Activated CD4-positive, alpha-beta T cell treated with anti-CD3 and anti-CD28 coated beads, Interleukin-2, Interleukin-4, amounts not matched to agents 100 ng/mL and 50 ng/mL, durations not matched to agents 16 hours and 8 hours (primary cell): ENCODE measurements around the gene CTXND1.

Source experiments
- DNase-seq: peaks from one replicate; pipeline ENCODE4 v3.0.0-alpha.2; 2020; ENCODE audit warnings: low spot score

The CTXND1 gene

DNA sequence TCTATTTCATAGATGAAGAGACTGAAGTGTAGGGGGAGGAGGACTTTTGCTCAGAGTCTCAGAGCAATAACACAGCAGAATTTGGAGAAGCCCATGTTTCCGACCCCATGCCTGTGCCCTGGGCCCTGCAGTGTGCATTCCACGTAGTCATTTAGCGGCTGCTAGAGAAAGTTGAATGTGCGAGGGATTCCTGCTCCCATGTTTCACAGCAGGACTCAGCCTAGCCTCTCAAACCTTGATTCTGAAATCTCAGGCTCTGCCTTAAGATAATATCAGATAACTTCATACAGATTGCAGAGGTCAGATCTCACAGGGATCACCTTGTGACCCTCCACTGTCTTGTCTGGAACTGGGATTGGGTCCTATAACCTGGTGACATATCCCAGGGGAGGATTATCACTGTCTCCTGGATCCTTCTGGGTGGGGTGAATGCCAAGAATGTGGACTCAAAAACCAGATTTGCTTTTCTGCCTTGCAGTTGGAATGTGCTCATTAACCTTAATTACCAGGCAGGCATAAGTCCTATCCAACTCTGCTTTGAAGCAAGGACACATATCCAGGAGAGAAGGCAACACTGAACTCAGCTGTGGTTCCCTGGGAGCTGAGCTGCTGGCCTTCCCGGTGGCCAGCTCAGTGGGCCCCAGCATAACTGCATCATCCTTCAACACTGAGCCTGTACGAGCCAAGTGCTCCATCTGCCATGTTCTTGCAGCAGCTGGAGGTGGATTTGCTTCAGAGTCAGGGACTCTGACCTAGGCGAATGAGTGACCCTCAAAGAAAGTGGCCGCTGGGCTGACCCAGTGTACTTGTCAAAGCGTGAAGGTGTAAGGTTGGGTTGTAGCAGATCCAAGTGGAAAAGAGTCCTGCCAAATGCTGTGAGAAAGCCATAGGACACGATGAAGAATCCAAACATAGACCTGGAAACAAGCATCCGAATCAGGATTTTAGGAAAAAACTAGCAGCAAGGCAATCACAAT is 43.0 kb downstream of the CTXND1 start:
- DNase-seq = no peak

DNA sequence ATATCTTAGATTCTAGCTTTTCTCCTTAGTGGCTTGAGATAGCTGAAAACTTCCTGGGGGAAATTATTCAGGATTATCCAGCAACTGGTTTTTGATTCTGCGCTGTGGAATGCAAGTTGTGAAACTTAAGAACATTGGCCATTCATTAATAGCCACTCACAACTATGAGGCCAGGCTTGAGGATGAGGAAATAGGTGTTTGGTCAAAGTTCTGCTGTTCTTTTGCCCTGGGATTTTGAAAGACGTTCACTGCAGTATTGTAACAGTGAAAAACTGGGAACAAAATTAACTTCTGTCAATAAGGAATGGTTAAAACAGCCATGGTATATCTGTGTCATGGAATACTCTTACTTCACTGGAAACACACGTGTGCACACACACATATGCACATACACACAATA is 44.1 kb downstream of the CTXND1 start:
- no peak for DNase-seq

DNA sequence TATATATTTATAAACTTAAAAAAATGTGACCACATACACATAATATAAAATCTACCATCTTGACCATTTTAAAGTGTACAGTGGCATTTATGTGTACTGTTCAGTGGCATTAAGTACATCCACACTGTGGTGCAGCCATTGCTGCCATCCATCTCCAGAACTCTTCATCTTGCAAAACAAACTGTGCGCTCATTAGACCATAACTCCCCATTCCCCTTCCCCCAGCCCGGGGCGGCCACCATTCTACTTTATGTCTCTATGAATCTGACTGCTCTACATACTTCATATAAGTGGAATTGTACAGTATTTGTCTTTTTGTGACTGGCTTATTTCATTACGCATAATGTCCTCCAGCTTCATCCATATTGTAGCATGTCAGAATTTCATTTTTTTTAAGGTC is 47.8 kb downstream of the CTXND1 start:
- DNase-seq = no peak

DNA sequence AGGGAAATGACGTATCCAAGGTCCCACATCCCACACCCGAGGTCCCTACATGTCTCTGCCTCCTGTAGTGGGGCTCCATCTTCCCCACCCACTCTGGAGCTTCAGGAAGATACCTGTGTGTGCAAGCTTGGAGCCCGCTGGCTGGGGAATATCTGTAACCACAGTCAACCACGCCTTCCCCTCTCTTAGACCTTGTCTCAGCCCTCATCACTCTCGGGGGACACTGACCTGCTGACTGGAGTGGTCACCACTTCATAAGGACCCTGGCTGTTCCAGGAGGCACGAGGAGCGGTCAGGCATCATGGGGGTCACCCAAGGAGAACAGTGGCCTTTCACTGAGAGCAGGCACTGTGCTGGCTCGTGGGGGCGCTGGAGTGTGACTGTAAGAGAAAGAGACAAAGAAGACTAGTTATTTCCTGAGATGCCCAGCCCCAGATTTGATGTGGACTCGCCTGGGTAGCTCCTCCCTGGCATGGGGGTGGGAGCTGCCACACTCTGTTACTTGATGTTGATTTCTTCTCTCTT is 48.6 kb downstream of the CTXND1 start:
- DNase-seq = no peak

DNA sequence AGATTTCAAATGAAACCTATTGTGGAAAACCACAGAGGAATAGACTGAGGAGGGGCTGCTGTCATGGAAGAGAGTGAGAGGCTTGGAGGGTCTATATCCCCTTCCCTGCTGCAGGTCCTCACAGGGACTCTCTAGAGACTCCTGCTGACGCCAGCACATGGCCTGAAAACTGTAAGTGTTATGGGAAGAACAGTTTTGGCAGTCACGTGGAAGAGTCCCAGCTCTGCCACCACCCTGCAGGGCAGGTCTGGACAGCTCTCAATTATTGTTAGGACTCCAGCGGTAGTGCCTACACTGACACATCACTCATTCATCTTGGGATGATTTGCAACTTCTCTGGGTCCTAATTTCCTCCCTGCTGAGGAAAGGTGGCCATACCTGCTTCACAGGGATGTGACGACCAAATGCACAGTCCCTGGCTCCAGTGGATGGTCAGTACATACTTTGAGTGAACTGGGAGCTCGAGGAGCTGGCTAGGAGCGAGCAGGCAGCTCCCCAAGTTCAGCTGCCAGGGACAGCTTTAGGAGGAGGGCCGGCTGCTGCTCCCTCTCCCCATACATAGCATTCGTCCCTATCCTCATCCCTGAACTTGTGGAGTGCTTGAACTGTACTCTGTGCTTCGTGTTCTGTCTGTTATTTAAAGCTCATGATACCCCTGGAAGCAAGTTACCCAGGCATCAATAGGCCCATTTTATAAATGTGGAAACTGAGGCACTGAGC is 49.2 kb downstream of the CTXND1 start:
- DNase-seq = no peak

DNA sequence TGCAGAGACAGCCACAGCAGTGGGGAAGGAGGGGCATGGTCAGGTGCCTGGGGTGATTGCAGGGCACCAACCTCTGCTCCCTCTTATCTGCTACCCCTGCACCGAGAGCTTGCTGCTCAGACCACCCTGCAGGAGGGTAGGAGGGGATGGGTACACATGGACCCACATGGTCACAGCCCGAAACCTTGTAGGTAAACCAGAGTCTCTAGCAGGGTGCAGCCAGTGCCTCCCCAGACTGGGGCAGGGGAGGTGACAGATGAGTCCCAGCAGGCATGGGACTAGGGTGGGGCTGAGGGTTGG is 50.0 kb downstream of the CTXND1 start:
- DNase-seq = no peak

DNA sequence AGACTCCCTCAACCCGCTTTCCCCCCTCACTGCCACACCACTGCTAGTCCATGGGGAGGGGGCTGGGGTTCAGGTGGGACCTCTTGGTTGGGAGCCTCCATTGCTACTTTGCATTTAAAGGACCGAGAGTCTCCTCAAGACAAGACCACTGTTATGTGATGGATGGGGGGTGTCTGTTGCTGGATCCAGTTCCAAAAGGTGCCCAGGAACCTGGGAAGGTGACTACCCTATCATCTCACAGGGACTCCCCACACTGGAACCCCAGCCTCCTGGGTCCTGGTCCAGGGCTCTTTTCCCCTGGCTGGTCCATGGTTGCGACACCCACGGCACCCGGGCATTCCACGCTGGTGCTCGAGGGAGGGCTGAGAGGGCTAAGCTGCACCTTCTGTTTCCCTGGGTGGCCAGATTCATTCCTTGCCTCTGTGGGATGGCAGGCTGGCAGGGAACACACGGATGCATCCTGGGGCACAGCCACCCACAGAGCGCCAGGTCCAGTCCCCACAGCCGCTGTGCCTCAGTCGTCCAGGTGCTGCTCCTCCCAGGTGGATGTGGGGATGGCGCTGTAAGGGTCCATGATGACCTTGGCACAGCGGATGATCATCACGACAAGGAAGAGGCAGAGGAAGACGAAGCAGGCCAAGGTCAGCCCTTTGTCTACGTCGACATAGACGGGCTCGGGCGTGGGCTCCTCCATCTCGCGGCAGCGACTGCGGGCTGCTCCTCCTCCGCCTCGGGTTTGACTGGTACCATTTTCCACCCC is 50.6 kb downstream of the CTXND1 start:
- no peak for DNase-seq

DNA sequence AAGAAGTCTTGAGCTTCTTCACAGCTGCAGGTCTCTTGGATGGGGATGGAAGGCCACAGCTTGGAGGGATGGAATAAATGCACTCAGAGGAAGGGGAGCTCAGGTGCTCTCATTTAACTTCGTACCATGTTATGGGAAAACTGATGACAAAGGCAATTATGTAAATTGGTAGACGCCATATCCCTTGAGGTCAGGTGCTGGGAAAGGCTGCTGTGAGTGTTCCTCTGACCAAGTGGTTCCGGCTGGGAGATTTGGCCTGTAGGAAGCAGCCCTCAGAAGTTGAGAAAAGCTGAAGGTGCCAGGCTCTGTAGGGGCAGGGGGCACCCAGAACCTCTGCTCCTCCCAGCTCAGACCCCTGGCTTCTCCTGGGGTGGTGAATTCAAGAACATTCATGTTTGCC is 52.1 kb downstream of the CTXND1 start:
- no peak for DNase-seq

DNA sequence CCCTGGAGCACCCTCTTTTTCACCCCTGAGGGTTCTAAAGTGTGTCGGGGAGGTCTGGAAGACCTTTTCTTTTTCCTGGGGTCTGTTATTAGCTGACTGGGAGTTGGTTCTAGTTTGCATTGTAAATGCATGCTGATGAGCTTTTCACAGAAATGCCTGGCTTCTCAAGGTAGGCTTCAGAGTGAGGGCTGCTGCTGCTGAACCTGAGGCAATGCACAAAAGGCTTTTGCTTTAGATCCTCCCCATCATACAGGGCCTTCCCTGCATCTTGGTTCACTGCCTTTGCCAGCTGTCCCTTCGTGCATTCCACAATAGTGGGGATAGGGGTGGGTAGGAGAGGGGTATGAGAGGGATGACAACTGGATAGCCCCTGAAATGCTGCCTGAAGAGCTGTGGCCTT is 52.6 kb downstream of the CTXND1 start:
- DNase-seq = no peak

DNA sequence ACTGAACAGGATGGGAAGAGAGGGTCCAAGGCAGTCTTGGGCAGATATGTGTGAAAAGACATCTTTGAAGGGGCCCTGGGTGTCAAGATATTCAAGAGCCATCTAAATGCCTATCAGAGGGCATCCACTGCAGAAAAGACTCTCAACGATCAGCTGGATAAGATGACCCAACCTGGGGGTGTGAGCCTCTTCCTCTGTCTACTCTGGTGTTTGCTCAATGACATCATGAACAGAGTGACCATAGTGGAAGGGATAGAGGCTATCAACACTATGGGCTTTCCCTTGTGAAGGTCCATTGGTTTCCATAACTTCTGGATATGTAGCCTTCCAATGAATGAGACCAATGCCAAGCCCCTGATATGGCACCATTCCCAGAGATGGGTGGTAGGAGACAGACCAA is 57.1 kb downstream of the CTXND1 start:
- no peak for DNase-seq

DNA sequence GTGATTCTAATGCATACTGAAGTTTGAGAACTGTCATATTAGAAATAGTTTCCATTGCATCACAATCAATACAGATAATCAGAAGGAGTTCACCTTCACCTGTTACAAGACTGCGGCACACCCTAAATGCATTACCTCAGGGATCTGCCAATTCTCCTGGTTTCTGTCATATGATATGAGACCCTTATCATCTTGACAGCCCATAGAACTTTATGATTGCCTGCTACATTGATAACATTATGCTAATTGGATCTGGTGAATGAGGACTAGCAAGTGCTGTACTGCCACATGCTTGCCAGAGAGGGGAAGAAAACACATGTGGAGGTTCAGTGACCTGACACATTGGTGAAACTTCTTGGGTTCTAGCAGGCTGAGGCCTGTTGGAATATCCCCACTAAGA is 57.8 kb downstream of the CTXND1 start:
- no peak for DNase-seq

DNA sequence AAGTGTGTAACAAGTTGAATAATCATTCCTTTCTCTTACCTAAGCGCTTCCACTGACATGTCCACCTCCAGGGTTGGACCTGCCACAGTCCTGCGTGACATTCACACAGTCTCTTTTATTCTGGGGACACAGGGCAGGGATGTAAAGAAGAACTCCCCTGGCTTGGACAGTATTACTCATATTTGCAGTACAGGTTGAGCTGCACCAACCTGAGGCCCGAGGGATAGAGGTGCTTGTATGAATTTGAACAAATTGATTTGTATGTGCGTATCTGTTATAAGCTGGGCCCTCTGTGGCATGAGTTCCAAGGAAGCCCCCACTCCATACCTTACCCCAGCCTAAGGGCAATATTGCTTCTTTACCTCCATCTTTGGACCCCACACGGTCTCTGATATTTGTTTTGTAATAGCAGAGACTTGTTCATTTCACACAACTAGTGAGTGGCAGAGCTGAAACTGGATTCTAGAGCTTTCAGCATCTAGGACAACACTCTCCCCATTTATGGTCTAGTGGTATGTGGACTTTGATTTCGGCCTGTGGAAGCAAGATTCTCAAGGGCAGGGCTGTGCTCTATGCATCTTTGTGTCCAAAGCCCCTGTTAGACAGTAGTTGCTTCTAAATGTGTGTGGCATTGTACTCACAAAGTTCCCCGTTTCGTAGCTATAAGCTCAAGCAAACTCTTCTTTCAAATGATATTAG is 60.0 kb downstream of the CTXND1 start:
- DNase-seq = no peak

DNA sequence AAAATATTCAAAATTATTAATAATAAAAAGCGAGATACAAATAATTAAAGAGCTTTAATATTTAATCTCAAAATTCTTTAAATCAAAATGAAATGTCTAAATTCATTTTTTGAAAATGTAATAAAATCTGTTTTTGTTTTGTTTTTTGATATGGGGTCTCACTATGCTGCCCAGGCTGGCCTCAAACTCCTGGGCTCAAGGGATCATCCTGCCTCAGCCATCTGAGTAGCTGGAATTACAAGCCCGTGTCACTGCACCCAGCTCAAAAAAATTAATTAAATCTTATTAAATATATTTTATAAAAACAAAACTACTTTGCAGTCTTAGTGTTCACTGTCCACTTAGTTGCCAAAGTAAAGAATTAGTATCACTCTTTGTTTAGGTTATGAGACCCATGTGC is 60.8 kb downstream of the CTXND1 start:
- no peak for DNase-seq

DNA sequence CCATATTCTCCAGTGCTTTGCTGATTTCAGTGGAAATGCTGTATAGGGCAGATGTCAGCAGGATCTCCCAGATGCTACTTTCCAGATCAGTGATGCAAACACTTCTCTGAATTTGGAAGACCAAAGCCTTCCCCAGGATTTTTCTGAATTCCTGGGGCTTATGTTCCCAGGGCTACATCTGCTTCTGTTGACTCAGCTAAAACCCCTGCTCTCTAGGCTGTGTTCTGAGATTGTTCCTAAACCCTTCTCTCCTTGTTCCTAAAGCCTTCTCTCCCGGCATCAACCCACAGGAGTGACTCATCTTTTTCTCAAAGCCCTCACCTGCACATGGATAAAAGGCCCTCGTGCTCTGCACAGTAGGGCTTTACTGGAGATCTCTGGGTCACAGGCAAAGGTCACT is 63.8 kb downstream of the CTXND1 start:
- DNase-seq = no peak

DNA sequence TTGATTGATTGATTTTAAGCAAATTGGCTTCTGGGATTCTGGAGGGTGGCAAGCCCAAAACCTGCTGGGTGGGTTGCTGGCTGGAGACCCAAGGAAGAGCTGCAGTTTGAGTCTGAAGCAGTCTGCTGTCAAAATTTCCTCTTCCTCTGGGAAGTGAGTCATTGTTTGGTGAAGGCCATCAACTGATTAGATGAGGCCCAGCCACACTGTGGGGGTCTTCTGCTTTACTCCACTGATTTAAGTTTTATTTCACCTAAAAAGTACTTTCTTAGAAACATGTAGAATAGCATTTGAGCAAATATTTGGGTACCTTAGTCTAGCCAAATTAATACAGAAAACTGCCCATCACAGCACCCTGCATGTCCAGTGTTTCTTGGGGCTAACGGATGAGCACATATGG is 65.4 kb downstream of the CTXND1 start:
- no peak for DNase-seq

DNA sequence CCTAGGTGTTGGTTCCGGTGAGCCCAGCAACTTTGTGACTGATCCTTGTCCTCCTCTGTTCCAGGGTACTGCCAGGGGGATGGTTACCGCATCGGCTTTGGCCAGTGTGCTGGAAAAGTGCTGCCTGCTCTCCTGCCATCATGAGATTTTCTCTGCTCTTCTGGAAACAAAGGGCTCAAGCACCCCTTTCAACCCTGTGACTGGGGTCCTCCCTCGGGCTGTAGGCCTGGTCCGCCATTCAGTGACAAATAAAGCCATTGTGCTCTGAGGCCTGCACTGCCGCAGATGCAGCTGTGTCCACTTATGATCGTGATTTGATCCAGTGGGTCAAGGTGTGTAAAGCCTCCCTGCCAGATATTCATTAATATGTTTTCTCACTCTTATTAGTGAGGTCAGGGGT is 65.9 kb downstream of the CTXND1 start:
- DNase-seq = no peak

DNA sequence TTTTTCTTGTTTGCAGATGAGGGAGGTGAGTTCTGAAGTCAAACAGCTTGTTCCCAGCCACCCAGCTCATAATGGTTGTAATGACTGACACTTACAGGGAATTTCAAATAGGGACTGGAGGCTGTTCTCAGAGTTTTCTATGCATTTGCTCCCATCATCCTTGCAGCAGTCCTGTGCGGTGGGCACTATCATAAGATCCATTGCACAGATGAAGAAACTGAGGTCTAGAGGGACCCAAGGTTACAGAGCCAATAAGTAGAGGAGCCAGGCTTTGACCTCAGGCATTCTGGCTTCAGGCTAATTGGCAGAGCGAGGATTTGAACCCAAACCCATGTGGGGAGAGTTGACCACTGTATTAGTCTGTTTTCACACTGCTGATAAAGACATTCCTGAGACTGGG is 66.9 kb downstream of the CTXND1 start:
- DNase-seq = no peak

DNA sequence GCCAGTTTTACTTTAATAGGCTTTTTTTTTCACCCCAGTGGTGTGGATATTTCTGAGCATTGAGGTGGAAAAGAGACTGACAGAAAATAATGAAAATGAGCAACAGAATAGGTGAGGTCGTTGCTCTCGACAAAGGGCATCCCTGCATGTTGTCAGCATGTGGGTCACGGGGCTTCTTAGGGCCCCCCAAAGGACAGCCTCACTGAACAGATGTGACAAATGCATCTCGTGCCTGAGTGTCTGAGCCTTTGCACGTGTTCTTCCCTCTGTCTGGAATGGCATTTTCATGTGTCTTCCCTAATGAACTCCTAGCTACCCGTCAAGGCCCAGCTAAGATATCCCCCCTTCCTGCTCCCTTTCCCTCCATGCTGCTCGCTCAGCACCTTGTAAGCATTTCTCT is 67.5 kb downstream of the CTXND1 start:
- DNase-seq = no peak

DNA sequence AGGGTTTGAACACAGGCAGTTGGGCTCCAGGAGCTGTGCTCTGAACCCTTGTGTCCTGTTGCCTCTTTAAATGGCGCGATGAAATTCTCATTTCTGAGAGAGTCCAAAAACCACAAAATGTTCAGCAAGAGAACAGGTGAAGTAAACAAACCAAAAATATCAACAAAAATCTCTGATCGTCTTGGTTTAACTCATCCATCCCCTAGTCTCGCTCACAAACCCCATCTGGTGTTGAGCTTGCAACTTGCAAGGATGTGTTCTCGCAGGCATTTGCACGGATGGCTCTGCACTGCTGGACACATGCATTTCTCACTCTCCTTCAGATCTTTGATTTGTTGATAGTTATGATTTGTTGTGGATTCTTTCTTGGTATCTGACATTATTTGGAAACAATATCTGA is 68.1 kb downstream of the CTXND1 start:
- DNase-seq = no peak

DNA sequence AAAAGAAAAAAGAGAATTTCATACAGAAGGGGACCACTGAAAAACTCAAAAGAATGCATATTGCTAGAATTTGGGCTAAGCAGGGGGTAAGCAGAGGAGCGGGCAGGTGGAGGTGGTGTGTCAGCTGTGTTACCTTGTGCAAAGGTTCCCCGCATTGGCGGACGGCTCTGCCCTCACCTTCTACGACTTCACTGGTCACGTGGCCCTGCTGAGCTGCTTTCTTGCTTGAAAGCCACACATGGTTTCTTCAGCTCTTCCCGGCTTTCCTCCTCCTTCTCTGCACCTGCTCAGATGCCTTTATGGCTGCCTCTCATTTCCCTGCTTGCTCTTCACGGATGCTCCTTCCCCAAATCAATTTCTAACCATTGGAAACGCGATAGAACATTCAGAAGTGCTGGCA is 68.7 kb downstream of the CTXND1 start:
- DNase-seq = no peak

DNA sequence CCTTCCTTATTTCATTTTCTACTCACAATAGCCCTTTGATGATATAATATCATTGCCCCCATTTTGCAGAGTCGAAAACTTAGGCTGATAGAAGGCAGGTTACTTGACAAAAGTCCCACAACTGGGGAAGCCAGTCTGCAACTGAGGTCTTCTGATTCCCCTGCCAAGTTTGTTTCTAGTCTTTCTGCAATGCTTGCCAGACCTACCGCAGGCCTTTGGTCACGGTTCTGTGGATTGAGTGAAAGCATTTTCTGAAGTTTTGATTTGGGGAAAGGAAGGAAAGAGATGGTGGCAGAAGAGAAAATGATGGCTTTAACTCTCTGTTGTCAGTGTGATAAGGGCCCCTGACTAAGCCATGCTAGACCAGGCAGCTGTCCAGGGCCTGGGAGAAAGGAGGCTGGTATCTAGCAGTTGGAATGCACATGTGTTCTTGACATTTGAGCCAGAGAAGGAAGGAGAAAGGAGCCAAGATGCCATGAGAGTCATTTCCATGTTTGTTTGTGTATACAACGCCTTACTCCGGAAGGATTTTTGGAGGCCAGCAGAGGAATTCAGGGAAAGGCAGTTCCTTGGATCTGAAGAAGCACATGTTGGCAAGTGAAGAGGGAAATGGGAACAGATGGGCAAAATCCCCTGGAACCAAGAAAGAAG is 69.3 kb downstream of the CTXND1 start:
- no peak for DNase-seq

DNA sequence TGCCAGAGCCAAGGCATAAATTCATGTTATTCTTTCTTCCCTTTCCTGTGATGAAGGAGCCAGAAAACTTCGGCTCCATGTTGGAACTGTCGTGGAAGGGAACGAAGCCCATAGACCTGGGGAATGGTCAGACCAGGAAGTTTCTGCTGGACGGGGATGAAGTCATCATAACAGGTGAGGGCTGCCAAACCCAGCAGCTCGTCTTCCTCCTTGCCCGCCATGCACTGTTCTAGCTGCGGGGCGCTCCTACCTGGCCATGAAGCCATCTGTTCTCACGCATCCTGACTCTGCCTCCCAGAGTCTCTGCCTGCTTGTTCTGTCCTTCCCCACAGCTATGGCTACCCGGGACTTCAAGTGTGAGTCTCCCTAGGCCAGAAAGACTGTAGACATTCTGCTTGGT is 71.0 kb downstream of the CTXND1 start:
- DNase-seq = no peak
